Psoas muscle (tissue), 8 donors: ENCODE results near the gene FAM168B. TPM values are rescaled to one million over a fixed set of nuclear protein-coding genes. Genes with fewer than 3 reads are reported as not detected.

Experiments used
- ATAC-seq, 4 donors: fragments of 200-7000 bp; cut with Tn5 transposase; one replicate each; pipeline ENCODE4 v1.9.1; 2020; ENCODE audit warnings: moderate library complexity in 3 of 4, mild to moderate bottlenecking in 2 of 4
- DNase-seq, 2 donors: peaks; one replicate each; pipeline ENCODE4 v3.0.0-alpha.2; 2020
- H3K27ac ChIP-seq: fragments of 200-600 bp; one replicate; pipeline ENCODE4 v1.8.0; 2022
- H3K27me3 ChIP-seq, 3 donors: fragments of 200-600 bp in 1 of 3; one replicate each; pipeline versions ENCODE4 v1.6.1 to v1.8.0; 2013 to 2022; ENCODE audit warnings: low read length in 2 of 3, mild to moderate bottlenecking in 2 of 3, moderate library complexity in 1 of 3; ENCODE audit not compliant: insufficient read depth in 3 of 3
- H3K36me3 ChIP-seq, 2 donors: fragments of 200-600 bp in 1 of 2; one replicate each; pipeline versions ENCODE4 v1.6.1 to v1.8.0; 2013 to 2022; ENCODE audit warnings: low read depth in 1 of 2, mild to moderate bottlenecking in 1 of 2, moderate library complexity in 1 of 2; ENCODE audit not compliant: insufficient read depth in 1 of 2
- H3K4me1 ChIP-seq: fragments of 200-600 bp; one replicate; pipeline ENCODE4 v1.8.0; 2022
- H3K4me3 ChIP-seq: fragments of 200-600 bp; one replicate; pipeline ENCODE4 v1.8.0; 2022; ENCODE audit warnings: mild to moderate bottlenecking
- H3K9me3 ChIP-seq: fragments of 200-600 bp; one replicate; pipeline ENCODE4 v1.8.0; 2022
- CTCF ChIP-seq: fragments of 200-600 bp; IDR thresholded peaks from one replicate; pipeline ENCODE4 v1.8.0; 2022; ENCODE audit warnings: antibody characterized with exemption
- WGBS, 3 donors: extraction: QIAGEN DNeasy Blood & Tissue Kit; methylation state at CpG; one replicate each; pipeline versions ENCODE4 v1.1.6 to v1.1.7; 2013; 5-methylcytosine and 5-hydroxymethylcytosine counted together
- intact Hi-C, 2 donors: fragments of 100-400 bp; cut with DNase I; formaldehyde crosslinking; loops; one replicate each; pipeline versions ENCODE4 v1.11.0 to v1.14.2; 2022
- long read RNA-seq, 2 donors: library from polyadenylated mRNA; unstranded; transcript quantifications; one replicate each; pipeline ENCODE4 v2.0.0, GENCODE V29; 2021
- polyA plus RNA-seq, 3 donors: library from polyadenylated mRNA; stranded (reverse); fragments of 200-250 nt; gene quantifications; one replicate each; pipeline ENCODE4 v1.2.3, GENCODE V29; 2013
- total RNA-seq, 4 donors: library from RNA; stranded (reverse); fragmentation: NEBNext Ultra II Directional in 2 of 4; extraction: Animal tissue kit (Norgen Biotek cat#: 25700) in 2 of 4; gene quantifications; one replicate each; pipeline versions ENCODE4 v1.2.1 to v1.2.4, GENCODE V29; 2021 to 2023
- donor health status: healthy with polysubstance abuse.
- donor health status: DM: no; HTN: no; CAD: no; lungs with moderate emphysema.
- donor health status: Bipolar disorder and iron deficiency.
- donor health status: healthy.
- donor health status: DM: yes; HTN: yes; CAD: no.
- donor health status: DM: no; HTN: no; CAD: no.
- donor health status: DM: no; HTN: no; CAD: no.
- donor health status: DM: yes; HTN: yes; CAD: no.

The FAM168B gene
- total RNA-seq (100 to 1,000 TPM in 2 of 4 donors, 10 to 100 TPM in 2; 63.1 to 130 (median 105) TPM), polyA plus RNA-seq (100 to 1,000 TPM in 1 of 3 donors, 10 to 100 TPM in 2; 39.2 to 155 (median 98.8) TPM)
- long read RNA-seq, donor 1, full-length matches to known transcripts, result 21 of 72 reads
- long read RNA-seq, donor 1, partial matches to known transcripts, result 15 of 72 reads
- long read RNA-seq, donor 1, other reads (novel, unspliced or antisense), result 36 of 72 reads
- long read RNA-seq, donor 2, transcript FAM168B-201 (7 exons, 944 nt), result major isoform, 26 of 125 reads
- long read RNA-seq, donor 2, partial matches to known transcripts, result 30 of 125 reads
- long read RNA-seq, donor 2, other reads (novel, unspliced or antisense), result 69 of 125 reads

- H3K9me3 ChIP-seq, result no peaks in the 10 kb centered on the region
- peaks cover 15% of the 10 kb centered on the region for H3K4me1 ChIP-seq
- H3K27me3 ChIP-seq, result no peaks in the 10 kb centered on the region
- TF ChIP-seq CTCF, result no peak
- peak; percentile 92 to 94 for DNase-seq
- peaks cover 0 to 28% of the 10 kb centered on the region in 2 donors for H3K36me3 ChIP-seq
- peak within 1 kb of the TSS; percentile 95 for H3K27ac ChIP-seq
- intact Hi-C loops, result no loop called here
- peak within 1 kb of the TSS; percentile 80 for H3K4me3 ChIP-seq
- WGBS, 3 donors, result 0% methylated on average over 55 to 107 of the region's 107 CpGs
- ATAC-seq, result peak; percentile 96 to 97 (median 96)
Observed at GRCh38 chr2:131093006-131093695, at the start of gene FAM168B. Gene FAM168B, minus strand, starts transcription at chr2:131093460. Its CDS starts 10,814 bp downstream, at chr2:131082646.

- Histone ChIP-seq H3K27ac (no peak overlapping the region), H3K4me3 (no peak overlapping the region), H3K27me3 (no peaks in the 10 kb centered on the region), H3K36me3 (peaks cover 0 to 72% of the 10 kb centered on the region in 2 donors), H3K4me1 (no peaks in the 10 kb centered on the region), H3K9me3 (no peaks in the 10 kb centered on the region)
- TF ChIP-seq CTCF, result no peak
- WGBS, 3 donors, result 95 to 98% (median 97%) methylated on average over 5 of the region's 5 CpGs
- DNase-seq (no peak), ATAC-seq (no peak)
- intact Hi-C loops, result loop anchor here in 1 of 2 donors (10.0 kb wide), 1 partner anchor 348 kb away; no protein-coding TSS in a partner anchor
Observed at GRCh38 chr2:131142849-131143248, 49.6 kb upstream of the FAM168B start.

- Histone ChIP-seq H3K4me1 (no peaks in the 10 kb centered on the region), H3K9me3 (no peaks in the 10 kb centered on the region), H3K27me3 (no peaks in the 10 kb centered on the region), H3K27ac (no peak overlapping the region), H3K36me3 (peaks cover 0 to 62% of the 10 kb centered on the region in 2 donors), H3K4me3 (no peak overlapping the region)
- WGBS, 3 donors, result 91 to 94% (median 92%) methylated on average over 2 of the region's 2 CpGs
- ATAC-seq (peak in 2 of 4 donors; percentile 41 to 42), DNase-seq (no peak)
- intact Hi-C loops, result loop anchor here in 1 of 2 donors (10.0 kb wide), 1 partner anchor 346 kb away; no protein-coding TSS in a partner anchor
- no peak for TF ChIP-seq CTCF
Observed at GRCh38 chr2:131140581-131140980, 47.3 kb upstream of the FAM168B start.

- Histone ChIP-seq H3K36me3 (peaks cover 13 to 85% of the 10 kb centered on the region in 2 donors), H3K27me3 (no peaks in the 10 kb centered on the region), H3K27ac (no peak overlapping the region), H3K4me1 (no peaks in the 10 kb centered on the region), H3K9me3 (no peaks in the 10 kb centered on the region), H3K4me3 (no peak overlapping the region)
- DNase-seq (no peak), ATAC-seq (no peak)
- 90 to 95% (median 93%) methylated on average over 8 of the region's 8 CpGs for WGBS, 3 donors
- no peak for TF ChIP-seq CTCF
- intact Hi-C loops, result no loop called here
Observed at GRCh38 chr2:131132729-131133128, 39.5 kb upstream of the FAM168B start.
